Anterior cingulate cortex (tissue), 58 donors: ENCODE results near the gene PADI4.
"Not testable (repeated sequence)": the region's sequence is repeated elsewhere in the genome, so short reads cannot be mapped to it uniquely, and the experiment has no call there.

ENCODE experiments used
- DNase-seq, 58 donors: peaks; one replicate each; lab custom pipeline; 2025; lab: John Stamatoyannopoulos, UW

PADI4 gene

DNA sequence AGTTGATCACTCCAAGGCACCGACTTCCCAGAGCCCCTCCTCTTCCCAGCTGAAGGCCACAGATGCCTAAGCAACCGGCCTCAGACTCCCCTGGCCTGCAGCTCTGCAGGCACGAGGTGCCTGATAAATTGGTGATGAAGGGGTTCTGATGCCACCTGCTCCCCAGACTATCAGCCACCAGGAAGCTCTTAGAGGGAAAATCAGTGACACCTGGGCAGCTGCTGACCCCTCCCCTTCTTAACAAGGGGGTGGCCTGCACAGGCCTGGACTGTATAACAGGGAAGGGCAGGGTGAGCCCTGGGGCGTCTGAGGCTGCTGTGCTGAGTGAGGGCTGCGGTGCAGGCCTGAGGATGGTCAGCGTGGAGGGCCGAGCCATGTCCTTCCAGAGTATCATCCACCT is 63.9 kb downstream of the PADI4 start, which contains the start of gene PADI6:
PADI6 (plus strand) TSS at position 301 of the 400 bp plus-strand sequence; CDS start at position 351, 50 bp downstream.
- no peak for DNase-seq

DNA sequence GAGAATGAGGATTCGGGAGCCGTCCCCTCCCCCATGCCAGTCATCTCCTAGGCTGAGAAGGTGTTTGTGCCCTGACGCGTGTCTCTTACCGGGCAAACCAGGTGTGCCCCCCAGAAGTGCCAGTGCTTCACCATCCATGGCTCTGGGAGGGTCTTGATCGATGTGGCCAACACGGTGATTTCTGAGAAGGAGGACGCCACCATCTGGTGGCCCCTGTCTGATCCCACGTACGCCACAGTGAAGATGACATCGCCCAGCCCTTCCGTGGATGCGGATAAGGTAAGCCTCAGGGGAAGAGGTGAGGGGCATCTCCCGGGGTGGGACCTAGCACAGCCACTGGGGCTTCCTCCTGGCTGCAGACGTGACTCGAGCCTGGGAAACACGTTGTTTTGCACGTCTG is 65.0 kb downstream of the PADI4 start:
- DNase-seq = no peak

DNA sequence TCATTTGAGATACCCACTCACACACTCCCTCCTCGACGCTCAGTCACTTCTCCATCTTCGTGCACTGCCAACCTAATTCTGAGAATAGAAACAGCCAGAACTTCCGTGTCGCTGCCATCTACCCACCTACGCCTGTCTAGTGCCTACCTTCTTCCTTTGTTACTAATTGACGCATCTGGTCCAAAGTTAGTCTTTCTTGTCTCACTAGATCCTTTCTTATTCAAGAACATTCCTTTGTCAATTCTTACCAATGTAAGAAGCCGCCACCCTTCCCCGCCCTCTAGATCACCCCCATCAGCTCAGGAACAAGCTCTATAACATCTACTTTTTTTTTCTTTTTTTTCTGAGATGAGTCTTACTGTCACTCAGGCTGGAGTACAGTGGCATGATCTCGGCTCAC is 67.7 kb downstream of the PADI4 start:
- peak in 2 of 58 donors; percentile 0 to 28 for DNase-seq

DNA sequence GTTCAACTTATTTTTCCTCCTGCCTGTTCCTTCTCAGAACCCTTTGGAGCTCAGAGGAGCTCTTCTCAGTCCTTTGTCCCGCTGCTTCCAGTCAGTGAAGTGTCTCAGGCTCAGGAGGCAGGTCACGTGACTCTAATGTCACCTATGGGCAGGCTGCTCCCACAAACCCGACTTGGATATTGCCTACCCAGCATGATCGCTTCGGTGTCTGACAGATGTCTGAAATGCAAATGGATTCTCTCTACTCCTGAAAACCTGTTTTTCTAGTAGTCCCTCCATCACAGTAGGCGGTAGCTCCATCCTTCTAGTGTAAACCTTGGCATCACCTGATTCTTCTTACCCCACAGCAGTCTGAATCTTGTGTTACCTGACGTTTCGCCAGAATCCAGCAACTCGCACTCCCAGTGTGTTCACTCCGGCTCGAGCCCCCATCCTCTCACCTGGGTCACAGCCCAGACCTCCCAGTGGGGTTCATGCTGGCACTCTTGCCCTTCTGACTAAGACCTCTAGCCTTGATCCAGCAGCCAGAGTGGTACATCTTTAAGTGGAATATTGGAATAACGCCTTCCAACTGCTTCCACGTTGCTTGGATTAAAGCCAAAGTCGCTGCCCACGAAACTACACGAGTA is 69.4 kb downstream of the PADI4 start:
- DNase-seq = no peak

DNA sequence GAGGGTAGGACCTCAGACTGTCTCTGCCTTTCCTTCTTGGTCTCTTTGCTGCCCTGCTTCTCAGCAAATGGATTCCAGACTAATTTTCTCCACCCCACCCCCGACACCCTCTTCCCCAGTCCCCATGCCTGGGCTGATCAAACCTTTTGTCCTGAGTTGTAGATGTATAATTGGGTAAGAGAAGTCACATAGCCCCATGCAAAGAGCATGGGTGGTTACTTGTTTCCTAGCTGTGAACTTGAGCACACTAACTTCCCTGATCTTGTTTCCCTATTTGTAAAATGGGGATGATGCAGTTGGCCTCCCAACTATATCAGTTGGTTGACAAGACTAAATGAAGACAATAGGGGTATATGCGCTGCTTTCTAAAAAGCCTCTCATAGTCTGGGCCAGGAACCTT is 73.2 kb downstream of the PADI4 start:
- DNase-seq = no peak

DNA sequence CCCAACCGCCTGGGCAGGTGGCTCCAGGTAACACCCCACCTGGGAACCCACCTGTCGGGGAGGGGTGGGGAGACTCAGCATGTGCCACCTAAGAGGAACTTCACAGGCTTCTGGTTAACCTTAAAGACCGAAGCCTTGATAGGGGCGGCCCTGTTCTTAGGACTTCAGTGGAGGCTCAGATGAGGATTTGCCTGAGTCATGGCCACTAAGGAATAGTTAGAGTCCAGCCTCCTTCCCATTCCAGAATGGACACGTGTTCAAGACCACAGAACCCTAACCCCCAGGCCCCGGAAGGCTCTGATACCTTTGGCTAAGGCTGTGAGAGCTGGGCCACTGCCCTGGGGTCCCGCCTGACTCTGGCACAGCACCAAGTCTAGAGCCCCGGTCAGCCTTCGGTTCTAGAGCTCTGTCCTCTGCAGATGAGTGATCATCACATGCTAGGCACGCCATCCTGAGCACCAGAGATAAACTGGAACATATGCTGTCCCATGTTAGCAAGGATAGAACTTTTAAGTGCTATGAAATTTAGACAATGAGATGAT is 84.3 kb downstream of the PADI4 start:
- DNase-seq = no peak

DNA sequence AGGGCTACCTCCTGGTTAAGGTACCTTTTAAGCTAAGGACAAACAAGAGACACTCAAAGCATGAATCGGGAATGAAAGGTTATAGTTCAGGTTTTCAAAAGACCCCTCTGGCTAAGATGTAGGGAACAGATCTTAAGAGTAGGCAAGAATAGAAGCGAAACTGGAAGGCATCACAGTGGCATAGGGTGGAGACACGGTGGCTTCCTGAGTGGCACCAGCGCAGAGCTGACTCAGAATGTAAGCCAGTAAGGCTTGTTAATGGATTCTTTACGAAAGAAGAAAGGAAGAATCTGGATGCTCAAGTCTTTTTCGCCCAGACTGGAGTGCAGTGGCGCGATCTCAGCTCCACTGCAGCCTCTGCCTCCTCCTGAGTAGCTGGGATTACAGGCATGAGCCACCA is 85.2 kb downstream of the PADI4 start:
- DNase-seq = no peak

DNA sequence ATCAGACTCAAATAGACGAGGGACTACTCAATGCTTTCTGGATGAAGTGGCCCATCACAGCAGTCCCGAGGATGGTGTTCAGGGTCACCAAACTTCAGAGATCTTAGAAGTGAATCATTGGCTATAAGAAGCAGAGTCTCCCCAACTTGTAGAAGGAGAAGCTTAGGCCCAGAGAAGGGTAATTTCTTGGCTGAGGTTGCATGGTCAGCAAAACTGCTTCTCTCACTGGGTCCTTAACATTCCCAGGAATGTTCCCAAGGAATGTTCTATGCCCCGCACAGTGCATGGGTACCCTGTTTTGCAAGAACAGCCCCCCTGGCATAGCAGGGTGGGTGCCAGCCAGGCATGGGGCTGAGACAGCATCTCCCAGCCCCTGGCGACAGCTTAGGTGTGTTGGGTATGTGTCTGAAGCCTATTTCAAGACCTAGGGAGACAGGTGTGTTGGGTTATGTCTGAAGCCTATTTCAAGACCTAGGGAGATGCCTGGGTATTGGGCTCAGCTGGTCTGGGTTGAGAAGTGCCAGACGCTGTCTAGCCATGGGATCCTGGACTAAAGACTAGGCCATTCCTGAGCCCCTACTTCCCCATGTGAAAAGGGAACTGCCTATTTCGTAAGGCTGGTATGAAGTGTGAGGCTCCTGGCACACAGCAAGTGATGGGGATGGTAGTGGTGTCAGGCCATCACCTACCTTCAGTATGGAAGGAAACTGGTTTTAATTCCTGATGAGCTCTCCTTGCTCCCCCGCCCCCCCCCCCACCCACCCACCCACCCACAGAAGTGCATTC is 90.1 kb downstream of the PADI4 start:
- no peak for DNase-seq

DNA sequence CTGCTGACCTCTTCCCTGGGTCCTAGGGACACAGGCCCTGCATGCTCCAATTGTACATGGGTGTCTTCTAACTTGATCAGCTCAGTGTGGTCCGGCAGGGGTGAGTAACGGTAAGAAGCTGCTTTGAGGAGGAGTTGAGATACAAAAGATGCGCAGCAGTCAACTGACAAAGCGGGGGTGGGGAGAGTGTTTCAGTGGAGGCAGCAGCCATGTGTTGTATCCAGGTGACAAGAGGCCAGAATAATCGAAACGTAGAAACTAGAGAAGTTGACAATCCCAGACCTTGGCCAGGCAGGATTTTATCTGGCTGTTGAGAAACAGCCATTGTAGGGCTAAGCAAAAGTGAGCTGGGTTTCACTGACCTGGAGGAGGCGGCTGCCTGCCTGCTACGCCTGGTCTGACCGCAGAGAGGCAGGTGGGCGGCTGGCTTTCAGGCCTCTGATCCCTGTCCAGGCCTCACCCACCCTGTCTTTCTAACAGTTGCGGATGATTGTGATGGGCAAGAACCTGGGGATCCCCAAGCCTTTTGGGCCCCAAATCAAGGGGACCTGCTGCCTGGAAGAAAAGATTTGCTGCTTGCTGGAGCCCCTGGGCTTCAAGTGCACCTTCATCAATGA is 92.8 kb downstream of the PADI4 start:
- DNase-seq = no peak

DNA sequence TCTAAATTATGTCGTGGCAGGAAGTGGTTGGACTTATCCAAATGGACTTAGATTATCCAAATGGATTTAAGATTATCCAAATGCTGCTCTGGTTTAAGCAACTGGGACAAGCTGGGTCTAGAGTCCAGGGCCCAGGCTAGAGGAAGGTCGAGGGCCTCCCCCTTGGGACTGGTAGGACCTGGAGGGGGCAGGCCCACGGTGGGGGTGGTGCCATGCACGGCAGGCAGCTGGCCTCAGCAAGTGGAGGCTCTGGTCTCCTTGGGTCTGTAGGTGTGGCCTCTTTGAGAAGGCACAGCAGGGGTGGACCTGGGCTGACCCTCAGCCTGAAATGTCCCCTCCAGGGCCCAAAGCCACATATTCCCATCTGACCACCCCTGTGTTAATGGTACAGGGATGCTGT is 93.8 kb downstream of the PADI4 start:
- DNase-seq = no peak

DNA sequence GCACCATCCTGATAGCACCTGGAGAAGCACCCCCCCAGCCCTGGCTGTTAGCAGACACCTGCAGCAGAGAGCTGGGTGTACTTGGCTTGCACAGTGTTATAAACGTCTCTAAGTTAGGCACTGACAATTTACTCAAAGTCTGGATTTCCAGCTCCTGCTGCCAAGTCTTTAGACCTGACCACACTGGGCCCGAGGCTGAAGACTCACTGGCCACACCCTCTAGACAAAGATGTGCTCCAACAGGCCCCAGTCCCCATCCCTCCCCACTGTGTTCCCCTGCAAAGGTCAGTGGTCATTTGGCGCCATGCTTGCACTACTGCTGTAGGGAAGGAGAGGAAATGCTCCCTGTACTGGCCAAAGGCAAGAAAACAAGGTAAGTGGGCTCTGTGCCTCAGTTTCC is 95.1 kb downstream of the PADI4 start:
- no peak for DNase-seq

DNA sequence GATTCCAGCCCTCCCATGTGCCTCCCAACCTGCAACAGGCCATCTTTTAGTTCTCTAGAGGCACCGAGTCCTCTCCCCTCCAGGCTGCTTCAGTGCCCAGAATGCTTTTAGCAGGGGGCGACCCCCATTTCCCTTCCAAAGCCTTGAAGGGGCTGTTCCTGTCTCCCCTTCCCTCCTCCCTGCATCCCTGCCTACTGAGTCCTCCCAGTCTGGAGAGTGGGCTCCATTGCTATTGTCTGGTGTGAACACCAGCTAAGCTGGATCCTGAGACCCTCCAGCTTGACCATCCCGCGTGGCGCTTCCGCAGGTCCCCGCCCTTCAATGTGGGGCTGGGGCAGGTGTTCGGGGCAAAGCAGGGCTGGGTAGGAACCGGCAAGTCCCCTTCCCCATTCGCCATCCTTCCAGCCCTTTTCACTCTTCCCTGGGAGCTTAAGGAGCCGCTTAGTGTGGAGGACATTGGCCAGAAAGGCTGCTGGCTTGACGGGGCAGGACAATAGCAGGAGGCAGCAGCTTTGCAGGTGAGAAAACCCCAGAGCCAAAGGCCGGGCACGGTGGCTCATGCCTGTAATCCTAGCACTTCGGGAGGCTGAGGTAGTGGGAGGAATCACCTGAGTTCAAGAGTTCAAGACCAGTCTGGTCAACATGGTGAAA is 96.2 kb downstream of the PADI4 start:
- DNase-seq = no peak

DNA sequence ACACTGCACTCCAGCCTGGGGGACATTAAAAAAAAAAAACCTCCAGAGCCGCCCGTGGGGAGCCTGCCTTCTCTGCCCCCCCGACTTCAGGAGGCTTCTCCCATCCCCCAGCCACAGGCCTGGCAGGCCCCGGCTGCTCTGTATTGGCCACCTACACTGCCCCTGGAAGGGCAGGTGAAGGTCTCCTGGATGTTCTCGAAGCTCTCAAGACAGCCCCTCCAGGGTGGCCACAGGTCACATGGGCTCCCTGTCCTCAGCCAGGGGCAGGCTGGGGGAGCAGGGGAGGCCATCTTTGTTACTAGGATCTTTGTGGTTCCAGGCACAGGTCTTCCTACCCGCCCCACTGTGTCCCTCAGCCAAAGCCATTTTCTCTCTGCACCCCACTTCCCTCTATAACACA is 96.8 kb downstream of the PADI4 start:
- no peak for DNase-seq

DNA sequence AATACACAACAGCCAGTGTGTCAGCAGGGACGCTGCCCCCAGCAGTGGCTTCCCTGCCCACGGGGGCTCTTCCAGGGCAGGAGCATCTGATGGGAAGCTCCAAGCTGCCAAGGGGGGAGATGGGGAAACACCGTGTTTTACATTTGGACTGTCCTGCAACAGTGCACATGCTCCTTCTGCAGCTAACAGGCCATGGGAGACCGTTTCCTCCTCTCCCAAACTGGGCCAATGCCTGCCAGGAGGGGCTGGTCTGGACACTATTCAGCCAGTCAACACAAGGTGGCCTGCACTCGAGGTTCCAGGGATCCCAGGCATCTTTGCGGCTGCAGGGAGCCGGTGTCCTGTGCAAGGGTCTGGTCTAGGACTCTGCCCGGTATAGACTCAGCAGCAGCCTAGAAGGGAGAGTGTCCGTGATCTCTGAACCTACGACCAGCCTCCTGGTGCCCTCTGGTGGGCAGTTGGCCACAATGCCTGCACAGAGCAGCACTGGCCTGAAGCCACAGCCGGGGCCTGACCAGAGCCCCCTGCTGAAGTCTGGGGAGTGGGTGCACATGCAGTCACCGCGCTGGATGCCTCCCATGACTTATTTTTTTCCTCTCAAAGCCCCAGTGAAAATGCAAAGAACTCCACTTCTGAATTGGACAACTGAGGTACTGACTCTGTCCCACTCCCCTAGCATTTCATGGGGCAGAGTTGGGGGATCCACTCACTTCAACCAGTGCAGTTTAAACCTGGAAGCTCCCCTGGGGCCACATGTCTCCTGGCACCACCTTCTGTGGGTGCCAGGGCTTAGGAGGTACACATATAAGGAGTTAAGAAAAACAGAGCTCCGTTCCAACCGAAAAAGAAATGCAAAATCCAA is 98.1 kb downstream of the PADI4 start:
- DNase-seq = peak in 45 of 58 donors; percentile 2 to 65 (median 22)

DNA sequence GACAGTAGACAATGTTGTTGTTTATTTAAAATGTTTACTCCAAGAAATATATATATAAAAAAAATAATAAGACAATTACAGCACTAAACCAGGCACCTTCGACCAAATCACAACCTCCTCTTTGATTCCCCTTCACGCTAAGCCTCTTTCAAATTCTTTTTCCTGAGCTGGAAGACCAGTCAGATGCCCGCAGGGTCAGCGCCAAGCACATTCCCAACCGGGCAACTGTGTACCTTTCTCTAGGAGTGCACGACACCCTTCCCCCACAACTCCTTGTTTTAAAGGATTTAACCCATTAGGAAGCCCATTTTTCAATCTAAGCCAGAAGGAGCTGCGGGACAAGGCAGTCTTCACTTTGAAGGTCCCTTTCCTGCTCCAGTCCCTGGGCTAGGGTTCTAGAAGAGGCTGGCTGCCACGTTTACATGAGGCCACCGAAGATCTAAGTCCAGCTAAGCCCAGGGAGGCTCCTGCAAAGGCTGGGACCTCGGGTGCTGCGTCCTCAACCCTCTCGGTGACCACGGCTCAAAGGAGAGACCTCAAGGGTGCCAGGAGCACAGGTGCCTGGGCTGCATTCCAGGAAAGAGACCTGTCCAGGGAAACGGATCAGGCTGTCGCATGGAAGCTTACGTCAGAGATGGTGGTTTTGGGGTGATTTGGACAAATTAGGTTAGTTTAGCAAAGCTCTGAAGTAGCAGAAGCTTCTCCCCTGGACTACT is 98.9 kb downstream of the PADI4 start:
- DNase-seq = not testable (repeated sequence)

DNA sequence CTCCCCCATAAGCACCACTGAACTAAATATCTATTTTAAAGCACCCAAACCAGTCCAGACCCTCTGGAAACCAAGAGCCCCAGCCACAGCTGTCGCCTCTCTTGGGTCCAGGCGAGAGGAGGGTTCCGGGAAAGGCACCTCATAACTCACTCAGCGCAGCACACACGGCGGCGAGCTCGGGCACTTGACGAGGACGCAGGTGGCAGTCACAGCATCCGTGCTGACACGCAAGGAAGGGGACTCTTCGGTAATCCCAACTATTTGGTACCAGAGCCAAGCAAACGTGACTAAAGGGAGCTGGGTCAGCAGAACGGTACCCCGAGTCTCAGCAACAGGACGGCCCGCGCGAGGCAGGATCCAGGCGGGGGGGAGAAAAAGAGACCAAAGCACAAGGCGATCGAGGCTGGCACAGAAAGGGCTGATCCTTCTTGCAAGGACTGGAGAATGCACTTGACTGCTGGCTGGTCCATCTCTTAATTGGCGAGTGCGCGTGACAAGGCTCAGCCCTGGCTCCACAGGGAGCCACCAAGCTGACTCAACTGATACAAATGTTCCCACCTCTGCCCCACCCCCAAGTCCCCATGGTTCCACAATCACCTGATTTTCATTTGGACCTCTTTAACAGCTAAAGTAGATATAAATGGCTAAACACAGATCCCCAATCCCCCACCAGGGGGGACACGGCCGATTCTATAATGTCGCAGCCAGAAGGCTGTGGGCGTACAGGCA is 100.0 kb downstream of the PADI4 start:
- DNase-seq = not testable (repeated sequence)

DNA sequence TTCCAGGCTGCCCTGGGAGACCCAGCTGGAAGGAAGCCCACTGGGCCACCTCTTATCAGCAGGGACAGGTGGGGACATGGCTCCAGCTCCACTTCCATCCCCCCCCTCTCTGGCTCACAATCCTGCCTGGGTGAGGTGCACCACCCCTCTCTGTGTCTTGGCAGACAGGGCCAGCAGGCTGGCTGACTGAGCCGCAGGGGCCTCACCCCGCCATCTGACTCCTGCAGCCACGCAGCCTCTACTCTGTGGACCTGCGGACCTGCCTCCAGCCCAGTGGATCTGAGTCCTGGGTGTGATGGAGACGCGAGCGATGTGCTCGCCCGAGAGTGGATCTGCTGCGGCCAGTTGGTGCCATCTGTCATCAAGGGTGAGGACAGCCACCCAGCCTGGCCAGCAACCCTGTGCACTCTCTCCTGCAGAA is 101.4 kb downstream of the PADI4 start:
- no peak for DNase-seq

DNA sequence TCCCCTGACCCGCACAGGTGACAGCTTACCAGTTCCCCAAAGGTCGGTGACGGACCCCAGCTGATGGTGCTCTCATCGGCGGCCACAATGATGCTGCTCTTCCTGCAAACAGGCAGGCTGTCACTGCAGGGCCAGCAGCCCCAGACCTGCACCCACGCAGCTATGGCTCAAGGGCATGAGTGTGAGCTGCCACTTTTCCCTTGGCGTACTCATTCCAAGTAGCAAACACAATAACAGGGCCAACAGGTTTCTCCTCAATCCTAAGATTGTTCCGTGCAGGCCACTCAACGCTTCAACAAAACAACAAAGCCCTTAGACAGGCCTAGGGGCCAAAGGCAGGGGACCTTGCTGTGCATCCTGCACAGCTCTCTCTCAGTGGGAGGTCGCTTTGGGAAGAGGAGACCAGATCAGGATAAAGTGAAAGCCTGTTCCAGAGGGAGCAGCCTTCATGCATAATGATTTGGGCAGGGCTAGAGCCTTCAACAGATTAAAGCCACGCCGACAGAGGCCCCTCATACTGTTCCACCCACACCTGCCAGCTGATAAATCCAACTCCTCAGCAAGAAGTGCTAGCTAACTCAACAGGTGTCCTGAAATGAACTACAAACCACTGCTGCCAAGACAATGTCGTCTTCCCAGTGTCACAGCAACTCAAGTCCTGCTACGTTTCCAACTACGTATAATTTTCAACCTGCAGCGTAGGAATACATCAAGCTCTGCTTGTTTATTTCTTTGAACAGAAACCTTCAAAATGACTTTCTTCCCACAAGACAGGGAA is 104.3 kb downstream of the PADI4 start:
- DNase-seq = no peak
